K562 (cell line): ENCODE measurements around the gene HVCN1. TPM values are rescaled to one million over a fixed set of nuclear protein-coding genes. Genes with fewer than 3 reads are reported as not detected.

Source experiments
- C11orf30 ChIP-seq: fragments of 450-650 bp; IDR thresholded peaks from 2 replicates; pipeline ENCODE4 v1.6.1; 2016; ENCODE audit warnings: low read depth, mild to moderate bottlenecking
- CHAMP1 ChIP-seq: fragments of 450-650 bp; IDR thresholded peaks from 2 replicates; pipeline ENCODE4 v1.6.1; 2016; ENCODE audit warnings: mild to moderate bottlenecking
- EP300 ChIP-seq: IDR thresholded peaks from 2 replicates; pipeline ENCODE4 v1.6.1; 2012; ENCODE audit warnings: low read length, improper control_type of control experiment
- ETV6 ChIP-seq, 3 experiments: fragments of 150-350 bp in 1 of 3; sonication (generic) in 1 of 3; formaldehyde crosslinking in 1 of 3; IDR thresholded peaks; 2 replicates each; pipeline versions ENCODE4 v1.6.1 to v1.8.0; 2014 to 2022; ENCODE audit warnings: borderline replicate concordance in 2 of 3, low read depth in 2 of 3, antibody characterized with exemption in 1 of 3, low read length in 1 of 3, mild to moderate bottlenecking in 1 of 3, missing genetic modification reagents in 1 of 3
- FUS ChIP-seq: fragments of 200-400 bp; formaldehyde crosslinking; optimal IDR thresholded peaks from 2 replicates; pipeline ENCODE3; 2017; ENCODE audit warnings: low read depth, low read length
- GATA2 ChIP-seq: sonication (generic); formaldehyde crosslinking; IDR thresholded peaks from 2 replicates; pipeline ENCODE4 v1.4.0; 2020; ENCODE audit warnings: mild to moderate bottlenecking, missing genetic modification reagents
- GTF2E2 ChIP-seq: fragments of 200-800 bp; sonication (Bioruptor generic); IDR thresholded peaks from 2 replicates; pipeline ENCODE4 v1.6.1; 2016; ENCODE audit warnings: missing genetic modification characterization, missing compliant biosample characterization
- HDAC6 ChIP-seq: IDR thresholded peaks from 2 replicates; pipeline ENCODE4 v1.6.1; 2012; ENCODE audit warnings: low read depth, mild to moderate bottlenecking, control low read depth, inconsistent platforms, low read length, moderate library complexity
- HMGXB4 ChIP-seq: sonication (generic); formaldehyde crosslinking; IDR thresholded peaks from 2 replicates; pipeline ENCODE4 v1.8.1; 2023; ENCODE audit warnings: mild to moderate bottlenecking, missing genetic modification reagents
- HNRNPK ChIP-seq: fragments of 200-400 bp; formaldehyde crosslinking; IDR thresholded peaks from one replicate; pipeline ENCODE4 v1.6.1; 2018; ENCODE audit warnings: mild to moderate bottlenecking, low read depth, low read length; ENCODE audit not compliant: poor library complexity, severe bottlenecking
- JUN ChIP-seq, 2 experiments: sonication (generic) in 1 of 2; formaldehyde crosslinking in 1 of 2; IDR thresholded peaks; 2 replicates each; pipeline versions ENCODE4 v1.6.1 to v1.8.0; 2012 to 2022; ENCODE audit warnings: borderline replicate concordance in 2 of 2, mild to moderate bottlenecking in 2 of 2, improper control_type of control experiment in 1 of 2, low read depth in 1 of 2, low read length in 1 of 2, missing genetic modification reagents in 1 of 2
- POLR2H ChIP-seq: IDR thresholded peaks from 2 replicates; pipeline ENCODE4 v1.6.1; 2016; ENCODE audit warnings: missing genetic modification characterization, low read depth, mild to moderate bottlenecking, control low read depth, missing compliant biosample characterization, moderate library complexity
- ZC3H11A ChIP-seq: IDR thresholded peaks from 2 replicates; pipeline ENCODE4 v1.6.1; 2012; ENCODE audit warnings: low read depth, low read length, improper control_type of control experiment
- ZNF175 ChIP-seq: fragments of 200-800 bp; sonication (Bioruptor generic); IDR thresholded peaks from 2 replicates; pipeline ENCODE4 v1.6.1; 2016; ENCODE audit warnings: low read depth, mild to moderate bottlenecking, missing genetic modification characterization, missing compliant biosample characterization
- polyA plus RNA-seq, 8 experiments: library from polyadenylated mRNA; depleted of rRNA in 4 of 8; stranded (reverse) in 5 of 8; unstranded in 3 of 8; fragments of >200 nt; fragmentation: Nextera tagmentation in 2 of 8; fragmentation: Illumina TruSeq in 1 of 8; extraction: Ambion mirVana in 2 of 8; extraction: Trizol in 1 of 8; gene quantifications; 2 replicates each; pipeline versions ENCODE4 v1.2.1 to v1.2.3, GENCODE V29; 2011 to 2014; ENCODE audit warnings: inconsistent platforms in 1 of 8, missing spikeins in 1 of 8
- total RNA-seq, 7 experiments: library from RNA; depleted of rRNA in 6 of 7; stranded (reverse); fragments of >200 nt in 6 of 7; fragmentation: Illumina TruSeq in 2 of 7; extraction: Trizol in 2 of 7; gene quantifications; 2 replicates each; pipeline versions ENCODE4 v1.2.1 to v1.2.3, GENCODE V29; 2011 to 2021; ENCODE audit warnings: low replicate concordance in 1 of 7
- TF ChIP-seq, protein P1 (sequence below), 2 experiments: fragments of 450-650 bp; conservative IDR thresholded peaks; 2 replicates each; pipeline ENCODE4 v1.6.1; 2017; ENCODE audit warnings: mild to moderate bottlenecking in 2 of 2, moderate library complexity in 2 of 2
- TF ChIP-seq, protein P2 (sequence below): fragments of 250-450 bp; sonication (Bioruptor Pico); IDR thresholded peaks from 2 replicates; pipeline ENCODE4 v1.4.0; 2020; ENCODE audit warnings: mild to moderate bottlenecking, moderate library complexity

HVCN1 gene
- total and polyA plus RNA-seq, 9 of the 15 experiments (the other 6 are each of a cell fraction or from before 2014, with no cell fraction given): 0.21 to 1.4 (median 0.74) TPM

GRCh38 chr12:110698171-110698902 is 9.4 kb upstream of the HVCN1 start (continued):
- TF ChIP-seq HNRNPK (no peak), GATA2 (CRISPR knock-in tag) (no peak), ZC3H11A (no peak), GTF2E2 (tag) (no peak), HDAC6 (no peak), ETV6 (IDR thresholded peaks at IDR 0.05; ENCODE audit: borderline replicate concordance in 1 of 2, low read depth in 2 of 2, low read length in 1 of 2) (peak; percentile 64 to 76; a peak in 2 of 4 replicates), ETV6 (CRISPR knock-in tag; IDR thresholded peaks at IDR 0.05; ENCODE audit: borderline replicate concordance) (no peak), EP300 (peak; percentile 39; the same call in 1 of the 2 replicates), POLR2H (no peak), CHAMP1 (no peak), ZNF175 (CRISPR knock-in tag) (peak; percentile 59; the same call in 1 of the 2 replicates), C11orf30 (peak; percentile 96), FUS (no peak), JUN (IDR thresholded peaks at IDR 0.05; ENCODE audit: borderline replicate concordance, low read depth, low read length) (peak; percentile 57), JUN (CRISPR knock-in tag; IDR thresholded peaks at IDR 0.05; ENCODE audit: borderline replicate concordance) (no peak), HMGXB4 (0 out of 2 replicates have a peak, but pooled peaks have one; percentile 37)
- TF ChIP-seq, protein P1, sequence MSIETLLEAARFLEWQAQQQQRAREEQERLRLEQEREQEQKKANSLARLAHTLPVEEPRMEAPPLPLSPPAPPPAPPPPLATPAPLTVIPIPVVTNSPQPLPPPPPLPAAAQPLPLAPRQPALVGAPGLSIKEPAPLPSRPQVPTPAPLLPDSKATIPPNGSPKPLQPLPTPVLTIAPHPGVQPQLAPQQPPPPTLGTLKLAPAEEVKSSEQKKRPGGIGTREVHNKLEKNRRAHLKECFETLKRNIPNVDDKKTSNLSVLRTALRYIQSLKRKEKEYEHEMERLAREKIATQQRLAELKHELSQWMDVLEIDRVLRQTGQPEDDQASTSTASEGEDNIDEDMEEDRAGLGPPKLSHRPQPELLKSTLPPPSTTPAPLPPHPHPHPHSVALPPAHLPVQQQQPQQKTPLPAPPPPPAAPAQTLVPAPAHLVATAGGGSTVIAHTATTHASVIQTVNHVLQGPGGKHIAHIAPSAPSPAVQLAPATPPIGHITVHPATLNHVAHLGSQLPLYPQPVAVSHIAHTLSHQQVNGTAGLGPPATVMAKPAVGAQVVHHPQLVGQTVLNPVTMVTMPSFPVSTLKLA (conservative IDR thresholded peaks at IDR 0.05): peak in 1 of 2 experiments; percentile 45; a peak in 1 of 4 replicates
- TF ChIP-seq, protein P2, sequence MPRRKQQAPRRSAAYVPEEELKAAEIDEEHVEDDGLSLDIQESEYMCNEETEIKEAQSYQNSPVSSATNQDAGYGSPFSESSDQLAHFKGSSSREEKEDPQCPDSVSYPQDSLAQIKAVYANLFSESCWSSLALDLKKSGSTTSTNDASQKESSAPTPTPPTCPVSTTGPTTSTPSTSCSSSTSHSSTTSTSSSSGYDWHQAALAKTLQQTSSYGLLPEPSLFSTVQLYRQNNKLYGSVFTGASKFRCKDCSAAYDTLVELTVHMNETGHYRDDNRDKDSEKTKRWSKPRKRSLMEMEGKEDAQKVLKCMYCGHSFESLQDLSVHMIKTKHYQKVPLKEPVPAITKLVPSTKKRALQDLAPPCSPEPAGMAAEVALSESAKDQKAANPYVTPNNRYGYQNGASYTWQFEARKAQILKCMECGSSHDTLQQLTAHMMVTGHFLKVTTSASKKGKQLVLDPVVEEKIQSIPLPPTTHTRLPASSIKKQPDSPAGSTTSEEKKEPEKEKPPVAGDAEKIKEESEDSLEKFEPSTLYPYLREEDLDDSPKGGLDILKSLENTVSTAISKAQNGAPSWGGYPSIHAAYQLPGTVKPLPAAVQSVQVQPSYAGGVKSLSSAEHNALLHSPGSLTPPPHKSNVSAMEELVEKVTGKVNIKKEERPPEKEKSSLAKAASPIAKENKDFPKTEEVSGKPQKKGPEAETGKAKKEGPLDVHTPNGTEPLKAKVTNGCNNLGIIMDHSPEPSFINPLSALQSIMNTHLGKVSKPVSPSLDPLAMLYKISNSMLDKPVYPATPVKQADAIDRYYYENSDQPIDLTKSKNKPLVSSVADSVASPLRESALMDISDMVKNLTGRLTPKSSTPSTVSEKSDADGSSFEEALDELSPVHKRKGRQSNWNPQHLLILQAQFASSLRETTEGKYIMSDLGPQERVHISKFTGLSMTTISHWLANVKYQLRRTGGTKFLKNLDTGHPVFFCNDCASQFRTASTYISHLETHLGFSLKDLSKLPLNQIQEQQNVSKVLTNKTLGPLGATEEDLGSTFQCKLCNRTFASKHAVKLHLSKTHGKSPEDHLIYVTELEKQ (CRISPR knock-in tag): no peak
